ENCODE results near the gene ADGRA1.

ADGRA1 gene

DNA sequence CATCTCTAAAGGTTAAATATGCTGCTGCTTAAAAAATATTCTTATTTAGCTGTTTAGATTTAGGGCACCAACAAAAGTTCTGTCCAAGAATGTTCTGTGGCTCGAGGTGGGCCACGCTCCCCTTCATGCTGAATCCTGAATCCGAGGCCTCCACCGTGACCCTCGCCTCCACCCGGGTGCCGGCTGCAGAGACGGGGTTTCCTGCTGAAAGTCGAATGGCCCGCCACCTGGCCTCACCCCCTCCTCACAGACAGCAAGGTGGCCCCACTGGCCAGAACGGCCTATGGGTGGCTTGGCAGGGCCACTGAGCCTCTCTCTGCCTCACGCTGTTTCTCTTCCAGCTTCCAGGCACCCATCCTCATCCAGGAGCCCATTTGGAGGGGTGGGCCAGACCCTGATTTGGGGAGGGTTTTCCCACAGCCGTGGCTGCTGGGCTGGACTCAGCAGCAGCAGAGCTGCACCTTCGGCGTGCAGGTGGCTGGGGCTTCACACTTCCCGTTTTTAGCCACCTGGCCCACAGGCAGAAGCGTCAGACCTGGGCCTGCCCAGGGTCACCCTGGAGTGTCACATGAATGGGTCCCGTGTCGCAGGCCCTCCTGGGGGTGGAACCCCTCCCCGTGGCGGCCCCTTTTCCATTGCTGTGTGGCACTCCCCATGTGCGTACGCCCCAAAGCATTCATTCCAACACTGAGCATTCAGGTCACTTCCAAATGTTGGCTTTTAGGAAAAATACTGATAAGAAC lies 26.3 kb upstream of the ADGRA1 start:
- Histone ChIP-seq H2BK120ac (ENCODE audit: insufficient read depth, low read length, poor library complexity) (no peak overlapping the region), H3K23ac (ENCODE audit: low read length) (no peak overlapping the region), H2AFZ (ENCODE audit: insufficient read depth, low read length, poor library complexity) (no peak overlapping the region), H4K8ac (ENCODE audit: low read depth, low read length) (no peak overlapping the region), H3K4me2 (ENCODE audit: low read length) (no peak overlapping the region), H2BK12ac (ENCODE audit: low read length) (no peak overlapping the region), H3K79me1 (ENCODE audit: low read length) (no peaks in the 10 kb centered on the region), H3K4me1 (ENCODE audit: control insufficient read depth in 1 of 2, insufficient read depth in 2 of 2, low read length in 2 of 2) (no peaks in the 10 kb centered on the region), H3K9ac (ENCODE audit: low read length) (no peak overlapping the region), H2BK5ac (ENCODE audit: low read depth, low read length, poor library complexity) (no peak overlapping the region), H3K27me3 (ENCODE audit: insufficient read depth, low read length) (no peaks in the 10 kb centered on the region), H3K36me3 (ENCODE audit: control insufficient read depth in 1 of 2, insufficient read depth in 2 of 2, low read length in 2 of 2) (no peaks in the 10 kb centered on the region), H3K4me3 (ENCODE audit: low read depth, low read length) (no peak overlapping the region), H3K18ac (ENCODE audit: low read length) (no peak overlapping the region), H3K79me2 (ENCODE audit: control insufficient read depth, insufficient read depth, low read length, poor library complexity) (no peaks in the 10 kb centered on the region), H2AK5ac (ENCODE audit: low read length) (no peak overlapping the region), H3K9me3 (ENCODE audit: insufficient read depth, low read depth, low read length) (peaks cover 5% of the 10 kb centered on the region), H4K12ac (ENCODE audit: low read depth, low read length) (no peak overlapping the region), H3K4ac (ENCODE audit: low read depth, low read length) (no peak overlapping the region), H3K14ac (ENCODE audit: low read length) (no peak overlapping the region), H3K27ac (ENCODE audit: low read depth, low read length) (no peak overlapping the region), H4K91ac (ENCODE audit: low read depth, low read length) (no peak overlapping the region)
- DNase-seq: no peak
- WGBS (ENCODE audit: extremely low coverage, insufficient coverage, insufficient read length): no CpG with 5 or more reads among the region's 23 CpGs

DNA sequence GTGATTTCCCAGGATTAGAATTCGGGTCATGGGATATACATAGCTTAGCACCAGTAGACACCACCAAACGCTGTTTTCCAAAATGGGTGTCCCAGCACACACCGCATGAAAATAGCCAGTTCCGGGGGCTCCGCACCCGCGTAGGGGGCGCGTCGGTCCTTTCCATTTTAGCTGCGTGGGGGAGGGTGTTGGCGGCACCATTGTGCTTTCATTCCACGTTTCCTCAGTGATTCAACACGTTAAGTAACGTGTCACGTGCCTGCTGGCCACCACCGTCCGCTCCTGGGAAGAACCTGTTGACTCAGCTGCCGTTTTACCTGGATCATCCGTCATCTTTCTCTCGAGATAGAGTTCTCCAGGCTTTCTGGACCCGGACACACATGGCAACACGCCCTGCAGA lies 25.6 kb upstream of the ADGRA1 start:
- Histone ChIP-seq H3K79me2 (ENCODE audit: control insufficient read depth, insufficient read depth, low read length, poor library complexity) (no peaks in the 10 kb centered on the region), H4K8ac (ENCODE audit: low read depth, low read length) (no peak overlapping the region), H3K4ac (ENCODE audit: low read depth, low read length) (no peak overlapping the region), H3K4me1 (ENCODE audit: control insufficient read depth in 1 of 2, insufficient read depth in 2 of 2, low read length in 2 of 2) (no peaks in the 10 kb centered on the region), H2AK5ac (ENCODE audit: low read length) (no peak overlapping the region), H2AFZ (ENCODE audit: insufficient read depth, low read length, poor library complexity) (no peak overlapping the region), H3K9me3 (ENCODE audit: insufficient read depth, low read depth, low read length) (peaks cover 5% of the 10 kb centered on the region), H3K27ac (ENCODE audit: low read depth, low read length) (no peak overlapping the region), H2BK5ac (ENCODE audit: low read depth, low read length, poor library complexity) (no peak overlapping the region), H3K4me3 (ENCODE audit: low read depth, low read length) (no peak overlapping the region), H3K14ac (ENCODE audit: low read length) (no peak overlapping the region), H4K12ac (ENCODE audit: low read depth, low read length) (no peak overlapping the region), H3K23ac (ENCODE audit: low read length) (no peak overlapping the region), H2BK12ac (ENCODE audit: low read length) (no peak overlapping the region), H4K91ac (ENCODE audit: low read depth, low read length) (no peak overlapping the region), H3K4me2 (ENCODE audit: low read length) (no peak overlapping the region), H3K27me3 (ENCODE audit: insufficient read depth, low read length) (no peaks in the 10 kb centered on the region), H3K79me1 (ENCODE audit: low read length) (no peaks in the 10 kb centered on the region), H3K18ac (ENCODE audit: low read length) (no peak overlapping the region), H3K9ac (ENCODE audit: low read length) (no peak overlapping the region), H2BK120ac (ENCODE audit: insufficient read depth, low read length, poor library complexity) (no peak overlapping the region), H3K36me3 (ENCODE audit: control insufficient read depth in 1 of 2, insufficient read depth in 2 of 2, low read length in 2 of 2) (no peaks in the 10 kb centered on the region)
- WGBS (ENCODE audit: extremely low coverage, insufficient coverage, insufficient read length): no CpG with 5 or more reads among the region's 23 CpGs
- DNase-seq: no peak

DNA sequence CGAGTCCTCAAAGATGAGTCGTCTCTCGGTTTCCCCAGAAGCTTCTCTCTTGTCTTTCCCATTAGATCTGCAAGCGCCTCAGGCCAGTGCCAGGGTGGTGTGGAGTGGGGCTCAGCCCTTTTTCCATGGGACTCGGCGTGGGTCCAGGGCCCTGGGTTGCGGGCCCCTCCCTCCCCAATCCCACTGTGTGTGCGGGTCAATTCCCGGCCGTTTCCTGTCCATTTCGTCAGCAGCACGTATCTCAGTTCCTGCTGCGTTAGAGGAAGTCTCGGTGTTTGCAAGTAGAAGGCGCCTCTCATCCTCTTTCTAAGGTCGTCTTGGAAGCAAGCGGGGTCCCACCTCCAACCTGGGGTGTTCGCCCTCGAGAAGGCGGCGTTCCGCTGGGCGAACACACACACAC lies 25.1 kb upstream of the ADGRA1 start:
- H4K8ac ChIP-seq (ENCODE audit: low read depth, low read length): no peak overlapping the region
- no peak overlapping the region for H3K4me3 ChIP-seq (ENCODE audit: low read depth, low read length)
- no peak overlapping the region for H3K27ac ChIP-seq (ENCODE audit: low read depth, low read length)
- no peak overlapping the region for H3K14ac ChIP-seq (ENCODE audit: low read length)
- H3K4me2 ChIP-seq (ENCODE audit: low read length): no peak overlapping the region
- H2BK12ac ChIP-seq (ENCODE audit: low read length): no peak overlapping the region
- peaks cover 5% of the 10 kb centered on the region for H3K9me3 ChIP-seq (ENCODE audit: insufficient read depth, low read depth, low read length)
- no peak overlapping the region for H3K9ac ChIP-seq (ENCODE audit: low read length)
- H3K27me3 ChIP-seq (ENCODE audit: insufficient read depth, low read length): no peaks in the 10 kb centered on the region
- no peak overlapping the region for H3K18ac ChIP-seq (ENCODE audit: low read length)
- no peak overlapping the region for H2AK5ac ChIP-seq (ENCODE audit: low read length)
- H4K91ac ChIP-seq (ENCODE audit: low read depth, low read length): no peak overlapping the region
- no peak overlapping the region for H2BK120ac ChIP-seq (ENCODE audit: insufficient read depth, low read length, poor library complexity)
- H2AFZ ChIP-seq (ENCODE audit: insufficient read depth, low read length, poor library complexity): no peak overlapping the region
- DNase-seq: no peak
- H3K4me1 ChIP-seq (ENCODE audit: control insufficient read depth in 1 of 2, insufficient read depth in 2 of 2, low read length in 2 of 2): no peaks in the 10 kb centered on the region
- H3K36me3 ChIP-seq (ENCODE audit: control insufficient read depth in 1 of 2, insufficient read depth in 2 of 2, low read length in 2 of 2): no peaks in the 10 kb centered on the region
- no peaks in the 10 kb centered on the region for H3K79me1 ChIP-seq (ENCODE audit: low read length)
- no peak overlapping the region for H2BK5ac ChIP-seq (ENCODE audit: low read depth, low read length, poor library complexity)
- no CpG with 5 or more reads among the region's 23 CpGs for WGBS (ENCODE audit: extremely low coverage, insufficient coverage, insufficient read length)
- H3K23ac ChIP-seq (ENCODE audit: low read length): no peak overlapping the region
- no peaks in the 10 kb centered on the region for H3K79me2 ChIP-seq (ENCODE audit: control insufficient read depth, insufficient read depth, low read length, poor library complexity)
- no peak overlapping the region for H3K4ac ChIP-seq (ENCODE audit: low read depth, low read length)
- no peak overlapping the region for H4K12ac ChIP-seq (ENCODE audit: low read depth, low read length)

DNA sequence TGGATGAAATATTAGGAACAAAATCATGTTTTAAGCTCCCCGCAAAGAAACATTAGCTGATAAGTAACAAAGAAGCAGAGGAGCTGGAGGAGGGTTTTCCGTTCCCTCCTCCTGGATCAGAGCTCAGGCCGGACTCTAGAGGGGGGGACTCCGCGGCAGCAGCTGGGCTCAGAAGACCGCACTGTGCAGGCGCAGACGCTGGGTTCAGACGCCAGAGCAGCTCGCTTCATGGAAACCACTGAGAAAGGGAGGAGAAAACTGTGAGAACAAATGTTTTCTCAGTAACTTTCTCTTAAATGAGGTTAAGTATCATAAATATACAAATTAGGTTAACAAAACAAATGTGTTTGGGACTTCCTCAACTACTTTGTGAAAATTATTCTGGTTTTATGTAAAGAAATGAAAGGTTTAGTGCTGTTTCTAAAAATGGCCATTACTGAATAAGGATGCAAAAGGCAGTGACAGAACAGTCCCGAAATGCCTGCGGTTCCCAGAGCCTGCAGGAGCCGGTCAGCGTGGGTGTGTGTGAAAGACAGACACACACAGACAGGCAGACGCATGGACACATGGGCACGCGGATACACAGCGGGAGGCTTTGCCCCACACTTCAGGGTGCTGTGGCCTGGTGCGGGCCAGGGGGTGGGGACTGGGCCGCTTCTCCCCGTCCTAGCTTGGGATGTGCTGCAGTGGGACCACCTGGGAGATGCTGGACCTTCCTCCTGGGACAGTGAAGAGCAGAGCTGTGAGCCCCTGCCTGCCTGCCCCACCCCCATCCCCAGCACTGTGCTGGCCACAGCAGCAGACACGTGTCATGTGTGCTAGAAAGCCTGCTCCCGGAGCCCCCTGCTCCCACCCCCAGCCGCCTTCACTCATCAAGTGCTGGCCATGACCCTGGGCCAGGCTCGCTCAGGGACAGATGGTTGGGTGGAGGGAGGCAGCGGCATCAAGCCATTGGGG lies 20.3 kb upstream of the ADGRA1 start:
- Histone ChIP-seq H2BK120ac (ENCODE audit: insufficient read depth, low read length, poor library complexity) (no peak overlapping the region), H3K27ac (ENCODE audit: low read depth, low read length) (no peak overlapping the region), H4K91ac (ENCODE audit: low read depth, low read length) (no peak overlapping the region), H3K9me3 (ENCODE audit: insufficient read depth, low read depth, low read length) (peaks cover 2% of the 10 kb centered on the region), H3K14ac (ENCODE audit: low read length) (no peak overlapping the region), H3K79me2 (ENCODE audit: control insufficient read depth, insufficient read depth, low read length, poor library complexity) (no peaks in the 10 kb centered on the region), H2BK12ac (ENCODE audit: low read length) (no peak overlapping the region), H3K79me1 (ENCODE audit: low read length) (no peaks in the 10 kb centered on the region), H4K8ac (ENCODE audit: low read depth, low read length) (no peak overlapping the region), H3K4me1 (ENCODE audit: control insufficient read depth in 1 of 2, insufficient read depth in 2 of 2, low read length in 2 of 2) (no peaks in the 10 kb centered on the region), H4K12ac (ENCODE audit: low read depth, low read length) (no peak overlapping the region), H3K4ac (ENCODE audit: low read depth, low read length) (no peak overlapping the region), H3K23ac (ENCODE audit: low read length) (no peak overlapping the region), H2AK5ac (ENCODE audit: low read length) (no peak overlapping the region), H3K4me2 (ENCODE audit: low read length) (no peak overlapping the region), H3K36me3 (ENCODE audit: control insufficient read depth in 1 of 2, insufficient read depth in 2 of 2, low read length in 2 of 2) (no peaks in the 10 kb centered on the region), H3K18ac (ENCODE audit: low read length) (no peak overlapping the region), H3K9ac (ENCODE audit: low read length) (no peak overlapping the region), H3K4me3 (ENCODE audit: low read depth, low read length) (no peak overlapping the region), H2AFZ (ENCODE audit: insufficient read depth, low read length, poor library complexity) (no peak overlapping the region), H3K27me3 (ENCODE audit: insufficient read depth, low read length) (no peaks in the 10 kb centered on the region), H2BK5ac (ENCODE audit: low read depth, low read length, poor library complexity) (no peak overlapping the region)
- no CpG with 5 or more reads among the region's 26 CpGs for WGBS (ENCODE audit: extremely low coverage, insufficient coverage, insufficient read length)
- DNase-seq: no peak

Measured in trophoblast cell (in vitro differentiated cells and primary cell).